ENCODE results near the gene FTCD.

The FTCD gene

GRCh38 chr21:46138383-46138970 is 16.9 kb downstream of the FTCD start:
- TF ChIP-seq REST (IDR thresholded peaks at IDR 0.05; ENCODE audit: insufficient read depth in 1 of 2, low read depth in 2 of 2, low read length in 2 of 2) (no peak), FOXP2 (optimal IDR thresholded peaks at IDR 0.05; ENCODE audit: borderline replicate concordance, extremely low read depth, extremely low read length, insufficient read depth) (no peak), SIN3A (IDR thresholded peaks at IDR 0.05; ENCODE audit: borderline replicate concordance, insufficient read depth, low read length) (no peak), POLR2AphosphoS5 (IDR thresholded peaks at IDR 0.05; ENCODE audit: low read depth, low read length) (no peak), TAF1 (IDR thresholded peaks at IDR 0.05; ENCODE audit: borderline replicate concordance, insufficient read depth, low read length) (no peak)

- TF ChIP-seq FOXP2 (optimal IDR thresholded peaks at IDR 0.05; ENCODE audit: borderline replicate concordance, extremely low read depth, extremely low read length, insufficient read depth) (no peak), REST (IDR thresholded peaks at IDR 0.05; ENCODE audit: insufficient read depth in 1 of 2, low read depth in 2 of 2, low read length in 2 of 2) (no peak), TAF1 (IDR thresholded peaks at IDR 0.05; ENCODE audit: borderline replicate concordance, insufficient read depth, low read length) (no peak), POLR2AphosphoS5 (IDR thresholded peaks at IDR 0.05; ENCODE audit: low read depth, low read length) (no peak), SIN3A (IDR thresholded peaks at IDR 0.05; ENCODE audit: borderline replicate concordance, insufficient read depth, low read length) (no peak)
Measured at GRCh38 chr21:46137908-46138307, 17.5 kb downstream of the FTCD start.

- TF ChIP-seq FOXP2 (optimal IDR thresholded peaks at IDR 0.05; ENCODE audit: borderline replicate concordance, extremely low read depth, extremely low read length, insufficient read depth) = no peak
- TF ChIP-seq TAF1 (IDR thresholded peaks at IDR 0.05; ENCODE audit: borderline replicate concordance, insufficient read depth, low read length) = no peak
- no peak for TF ChIP-seq SIN3A (IDR thresholded peaks at IDR 0.05; ENCODE audit: borderline replicate concordance, insufficient read depth, low read length)
- TF ChIP-seq REST (IDR thresholded peaks at IDR 0.05; ENCODE audit: insufficient read depth in 1 of 2, low read depth in 2 of 2, low read length in 2 of 2) = no peak
- TF ChIP-seq POLR2AphosphoS5 (IDR thresholded peaks at IDR 0.05; ENCODE audit: low read depth, low read length) = no peak
Measured at GRCh38 chr21:46136739-46137349, 18.5 kb downstream of the FTCD start.

GRCh38 chr21:46135782-46136395 is 19.5 kb downstream of the FTCD start:
- no peak for TF ChIP-seq TAF1 (IDR thresholded peaks at IDR 0.05; ENCODE audit: borderline replicate concordance, insufficient read depth, low read length)
- TF ChIP-seq REST (IDR thresholded peaks at IDR 0.05; ENCODE audit: insufficient read depth in 1 of 2, low read depth in 2 of 2, low read length in 2 of 2) = no peak
- TF ChIP-seq POLR2AphosphoS5 (IDR thresholded peaks at IDR 0.05; ENCODE audit: low read depth, low read length) = no peak
- TF ChIP-seq SIN3A (IDR thresholded peaks at IDR 0.05; ENCODE audit: borderline replicate concordance, insufficient read depth, low read length) = no peak

All from PFSK-1 (cell line).